DMS 273 (cell line): Measurements from ENCODE around the gene FOXJ3.

Experiments
- DNase-seq: peaks from one replicate; lab custom pipeline; 2025; ENCODE audit not compliant: unreplicated experiment; lab: John Stamatoyannopoulos, UW

Gene FOXJ3

GRCh38 chr1:42170779-42171621, 164.0 kb downstream of the FOXJ3 start:
- DNase-seq: peak; percentile 93

- DNase-seq: peak; percentile 84
Measured at GRCh38 chr1:42168763-42169162, 166.3 kb downstream of the FOXJ3 start.

DNA sequence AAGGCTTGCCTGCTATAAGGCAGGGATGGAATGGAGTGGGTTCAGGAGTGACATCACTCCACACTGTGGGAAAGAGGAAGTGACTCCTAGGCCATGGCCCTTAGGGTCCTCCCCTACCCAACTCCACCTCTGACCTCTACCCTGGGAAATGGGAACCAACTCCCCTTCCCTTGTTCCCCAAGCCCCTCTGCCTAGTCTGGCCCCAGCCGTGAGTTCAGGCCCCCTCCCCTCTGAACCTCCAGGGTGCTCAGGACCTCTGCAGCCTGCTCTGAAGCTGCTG, 166.7 kb downstream of the FOXJ3 start:
- peak; percentile 49 for DNase-seq

- peak; percentile 49 for DNase-seq
Measured at GRCh38 chr1:42167611-42168390, 167.2 kb downstream of the FOXJ3 start.

- DNase-seq: peak; percentile 78
Measured at GRCh38 chr1:42165511-42166210, 169.4 kb downstream of the FOXJ3 start.

DNA sequence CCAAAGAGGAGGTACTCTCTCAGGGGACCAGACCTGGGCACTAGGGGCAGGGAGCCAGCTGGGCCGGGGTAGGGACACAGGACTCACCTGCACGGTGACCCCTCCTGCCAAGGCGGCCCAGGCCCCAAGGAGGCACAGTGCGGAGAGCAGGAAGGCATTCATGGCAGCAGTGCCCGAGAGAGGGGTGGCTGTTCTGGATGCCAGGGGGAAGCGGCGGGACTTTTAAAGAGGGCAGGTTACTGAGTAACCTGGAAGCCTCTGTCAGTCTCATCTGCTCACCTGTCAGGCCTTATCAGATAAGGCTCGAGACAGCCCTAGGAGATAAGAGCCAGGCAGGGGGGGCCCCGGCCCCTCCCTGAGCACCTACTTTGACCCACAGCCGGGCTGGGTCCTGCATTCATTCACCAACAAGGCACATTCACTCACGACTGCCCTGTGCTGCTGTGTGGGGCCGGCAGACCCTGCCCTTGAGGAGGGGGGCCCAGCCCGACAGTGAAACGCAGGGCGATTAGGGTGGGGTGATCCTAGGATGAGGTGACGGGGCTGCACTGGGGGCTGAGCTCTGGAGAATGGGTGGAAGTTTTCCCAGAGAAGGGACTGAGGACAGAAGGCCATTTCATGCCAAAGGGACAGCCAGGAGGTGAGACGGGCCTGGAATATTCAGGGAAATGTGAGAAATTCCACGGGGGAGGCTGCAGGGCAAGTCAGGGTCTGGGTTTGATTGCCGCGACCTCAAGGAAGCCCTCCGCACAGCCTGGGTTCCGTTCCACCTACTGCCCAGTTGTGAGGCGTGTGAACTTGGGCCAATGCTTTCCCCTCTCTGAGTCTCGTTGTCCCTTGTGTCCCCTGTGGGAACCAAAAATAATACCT, 170.2 kb downstream of the FOXJ3 start, which contains the start of gene GUCA2A:
GUCA2A (minus strand) TSS at position 195 of the 870 bp plus-strand sequence; CDS start at position 162, 33 bp downstream.
- DNase-seq: no peak

DNA sequence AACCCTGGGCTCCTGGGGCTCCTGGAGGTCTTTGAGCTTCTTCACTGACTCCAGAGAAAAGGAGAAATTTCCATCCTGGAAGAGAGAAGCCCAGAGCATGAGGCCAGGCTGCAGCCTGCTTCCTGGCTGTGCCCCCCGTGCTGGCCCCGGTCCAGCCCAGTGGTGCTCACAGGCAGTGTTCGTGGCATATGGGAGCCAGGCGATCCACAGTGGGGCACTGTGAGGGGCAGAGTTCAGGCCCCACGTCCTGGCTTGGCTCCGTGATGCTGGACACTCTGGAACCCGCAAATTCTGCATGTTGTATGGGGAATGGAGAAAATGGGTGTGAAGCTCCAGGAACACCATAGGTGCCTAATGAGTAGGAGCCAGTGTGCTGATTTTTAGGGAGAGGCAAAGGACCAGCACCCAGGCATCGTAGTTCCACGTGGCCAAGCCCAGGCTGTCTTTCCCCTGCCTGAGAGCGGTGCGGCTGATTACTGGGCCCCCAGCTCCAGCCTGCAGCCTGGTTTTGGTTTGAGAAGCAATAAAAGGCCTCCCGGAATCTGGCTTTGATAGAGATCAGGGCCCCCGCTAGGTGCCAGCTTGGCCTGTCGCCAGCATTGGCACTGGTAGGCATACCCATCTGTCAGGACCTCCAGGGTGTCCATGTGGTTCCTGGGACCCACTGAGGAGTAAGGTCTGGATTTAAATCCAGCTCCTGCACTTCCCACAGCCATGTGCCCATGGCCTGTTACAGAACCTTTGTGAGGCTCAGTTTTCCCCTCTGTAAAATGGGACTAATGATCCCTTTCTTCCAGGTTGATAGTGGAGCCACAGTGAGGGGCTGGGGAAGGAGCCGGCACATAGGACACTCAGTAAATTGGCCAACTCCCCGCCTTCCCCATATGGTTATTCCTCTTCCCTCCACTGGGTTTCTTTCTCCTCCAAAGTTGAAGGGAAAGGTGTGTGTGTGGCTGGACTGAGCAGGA, 171.2 kb downstream of the FOXJ3 start:
- peak; percentile 77 for DNase-seq

DNA sequence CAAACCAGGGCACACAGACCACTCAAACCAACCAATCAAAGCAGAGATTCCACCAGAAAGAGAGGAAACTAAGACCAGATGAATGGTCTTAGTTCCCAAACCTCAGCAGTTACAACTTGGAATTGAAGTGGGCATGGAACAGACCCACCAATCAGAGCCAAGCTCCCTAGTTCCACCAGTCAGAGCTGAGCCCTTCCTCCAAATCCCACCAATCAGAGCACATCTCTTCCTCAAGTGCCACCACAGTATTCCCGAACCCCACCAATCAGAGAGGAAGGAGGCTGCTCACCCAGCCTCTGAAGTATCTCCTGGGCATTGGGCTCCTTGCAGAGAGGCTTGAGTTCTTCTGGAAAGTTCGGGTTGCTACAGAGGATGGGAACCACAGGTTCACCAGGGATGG, 171.9 kb downstream of the FOXJ3 start:
- DNase-seq: peak; percentile 36

DNA sequence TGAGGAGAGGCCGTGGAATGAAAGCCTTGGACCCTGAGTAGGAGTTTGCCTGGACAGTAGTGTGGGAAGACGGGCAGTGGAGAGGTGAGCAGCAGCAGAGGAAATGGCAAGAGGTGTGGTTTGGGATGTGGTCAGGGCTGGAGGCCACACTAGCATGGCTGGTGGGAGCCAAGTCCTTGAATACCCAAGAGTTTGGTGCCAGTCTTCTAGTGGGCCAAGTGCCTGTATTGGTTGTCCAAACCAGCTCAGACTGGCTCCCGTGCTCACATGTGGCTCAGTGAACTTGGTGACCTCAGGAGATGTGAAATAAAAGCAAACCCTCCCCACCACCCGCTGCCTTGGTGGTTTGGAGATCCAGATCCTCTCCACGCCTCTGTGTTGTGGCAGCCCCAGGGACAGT, 172.9 kb downstream of the FOXJ3 start:
- no peak for DNase-seq

- DNase-seq: no peak
Measured at GRCh38 chr1:42158189-42158588, 176.8 kb downstream of the FOXJ3 start.

- DNase-seq: peak; percentile 38
Measured at GRCh38 chr1:42157667-42158066, 177.4 kb downstream of the FOXJ3 start.

- no peak for DNase-seq
Measured at GRCh38 chr1:42155362-42155761, 179.7 kb downstream of the FOXJ3 start.

DNA sequence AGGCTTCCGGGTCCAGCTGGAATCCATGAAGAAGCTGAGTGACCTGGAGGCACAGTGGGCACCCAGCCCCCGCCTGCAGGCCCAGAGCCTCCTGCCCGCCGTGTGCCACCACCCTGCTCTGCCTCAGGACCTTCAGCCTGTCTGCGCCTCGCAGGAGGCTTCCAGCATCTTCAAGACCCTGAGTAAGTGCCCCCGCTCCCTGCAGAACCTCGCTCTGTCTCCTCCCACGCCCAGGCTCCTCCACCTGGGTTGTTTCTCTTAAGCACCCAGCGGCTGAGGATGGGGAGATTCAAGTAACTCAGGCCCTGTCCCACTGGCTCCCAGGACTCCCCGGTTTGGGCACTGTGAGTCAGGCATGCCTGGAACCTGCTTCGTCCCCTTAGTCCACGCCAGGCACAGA, 180.3 kb downstream of the FOXJ3 start:
- no peak for DNase-seq

- no peak for DNase-seq
Measured at GRCh38 chr1:42153624-42154023, 181.4 kb downstream of the FOXJ3 start.

GRCh38 chr1:42152907-42153600, 182.0 kb downstream of the FOXJ3 start, which contains the start of gene GUCA2B:
Gene GUCA2B, plus strand, starts transcription at chr1:42153410. Its CDS starts 41 bp downstream, at chr1:42153451.
- DNase-seq: no peak

DNA sequence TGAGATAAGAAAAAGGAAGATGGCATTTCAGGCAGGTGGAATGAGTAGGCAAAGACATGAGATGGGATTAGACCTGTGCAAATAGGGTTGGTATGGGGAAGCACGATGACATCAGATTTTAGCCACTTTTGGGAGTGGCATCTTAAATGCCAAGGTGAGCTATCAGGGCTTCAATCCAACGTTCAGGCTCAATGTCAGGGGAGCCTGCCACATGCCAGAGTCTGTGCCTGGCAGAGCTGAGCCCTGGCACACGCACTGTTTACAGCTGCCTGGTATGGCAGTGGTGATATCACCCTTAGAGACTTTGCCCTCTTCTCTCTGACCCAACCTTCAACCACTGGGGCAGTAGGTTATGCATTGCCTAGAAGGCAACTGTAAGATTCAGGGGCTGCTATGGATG, 182.9 kb downstream of the FOXJ3 start:
- DNase-seq: no peak

DNA sequence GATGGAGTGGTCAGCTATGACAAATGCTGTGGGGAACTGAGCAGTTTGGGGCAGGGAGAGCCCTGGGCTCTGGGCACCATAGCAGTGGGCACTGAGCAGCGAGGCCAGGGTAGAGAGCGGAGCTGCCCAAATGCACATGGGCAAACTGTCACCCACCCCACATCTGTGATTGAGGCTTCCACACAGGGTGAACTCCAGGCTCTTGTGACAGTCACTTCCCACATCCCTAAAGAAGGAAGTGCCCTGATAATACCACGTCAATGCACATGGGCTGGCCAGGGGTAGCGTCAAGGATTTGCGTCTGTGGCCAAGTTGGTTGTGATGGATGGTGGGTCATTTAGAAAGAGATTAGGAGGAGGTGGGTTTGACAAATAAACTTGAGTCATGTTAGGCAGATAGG, 184.4 kb downstream of the FOXJ3 start:
- DNase-seq: no peak

GRCh38 chr1:42148166-42148565, 186.9 kb downstream of the FOXJ3 start:
- no peak for DNase-seq
